Ramos (cell line): ENCODE data around the gene SLC25A24.

Source experiments
- in situ Hi-C: fragments of 300-500 bp; cut with MboI; formaldehyde crosslinking; loops from one replicate; pipeline ENCODE4 v1.14.3; 2022; ENCODE audit warnings: low sequenced_read_pairs; ENCODE audit not compliant: unreplicated experiment

The SLC25A24 gene

GRCh38 chr1:108109295-108109973 is 90.7 kb downstream of the SLC25A24 start:
- in situ Hi-C loops, result no loop called here

DNA sequence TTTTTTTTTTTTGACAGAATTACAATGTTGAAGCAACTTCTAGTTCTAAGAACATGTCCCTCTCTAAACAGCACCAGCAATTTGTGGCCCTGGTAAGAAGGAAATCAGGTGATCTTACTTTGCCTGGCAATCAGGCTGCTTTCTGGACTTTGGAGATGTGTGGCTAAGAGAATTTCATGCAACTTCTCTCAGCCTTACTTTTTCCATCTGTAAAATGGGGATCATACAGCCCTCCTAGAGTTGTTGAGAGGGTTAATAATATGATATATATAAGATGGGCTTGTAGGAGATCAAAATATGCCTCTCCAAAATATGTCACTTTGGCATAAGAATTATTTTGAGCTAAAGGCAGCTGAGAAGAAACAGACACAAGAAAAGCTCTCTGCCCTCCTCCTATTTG is 92.0 kb downstream of the SLC25A24 start:
- in situ Hi-C loops, result no loop called here

GRCh38 chr1:108107658-108108057 is 92.5 kb downstream of the SLC25A24 start:
- in situ Hi-C loops, result no loop called here

DNA sequence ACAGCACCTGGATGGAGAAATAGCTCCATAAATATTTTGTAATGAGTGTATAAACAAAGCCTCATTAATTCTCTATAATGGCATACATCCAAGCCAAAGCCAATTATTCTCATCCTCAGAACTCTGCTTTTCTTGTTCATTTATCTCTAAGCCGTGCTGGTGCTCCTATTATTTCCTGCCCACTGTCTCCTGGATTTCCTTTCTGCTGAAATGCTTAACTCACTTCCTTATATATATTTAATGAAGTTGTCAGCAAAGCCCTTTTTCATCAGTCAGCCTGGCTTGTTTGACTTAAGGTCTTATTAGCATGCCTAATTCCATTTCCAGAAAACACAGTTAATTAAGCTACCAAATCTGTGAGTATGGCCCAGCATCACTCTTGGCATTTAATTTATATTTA is 93.4 kb downstream of the SLC25A24 start:
- in situ Hi-C loops, result no loop called here

GRCh38 chr1:108100148-108100547 is 100.0 kb downstream of the SLC25A24 start:
- in situ Hi-C loops, result no loop called here

DNA sequence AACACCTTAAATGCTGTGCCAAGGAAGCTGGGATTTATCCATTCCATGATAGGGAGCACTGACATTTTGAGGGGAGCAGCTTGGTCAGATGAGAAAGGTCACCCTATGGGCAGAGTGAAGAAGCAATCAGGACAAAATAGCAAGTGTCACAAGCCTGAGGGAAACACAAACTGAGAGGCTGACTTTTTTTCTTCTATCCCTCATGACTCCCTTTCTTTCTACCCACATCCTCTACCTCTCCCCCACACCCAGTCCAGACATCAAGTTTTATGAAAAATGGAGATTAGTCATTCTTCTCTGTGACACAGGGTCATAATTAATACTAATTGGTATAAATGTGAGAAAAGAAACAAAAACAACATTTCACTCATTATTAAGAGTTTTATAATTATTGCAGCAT is 103.1 kb downstream of the SLC25A24 start:
- in situ Hi-C loops, result no loop called here

DNA sequence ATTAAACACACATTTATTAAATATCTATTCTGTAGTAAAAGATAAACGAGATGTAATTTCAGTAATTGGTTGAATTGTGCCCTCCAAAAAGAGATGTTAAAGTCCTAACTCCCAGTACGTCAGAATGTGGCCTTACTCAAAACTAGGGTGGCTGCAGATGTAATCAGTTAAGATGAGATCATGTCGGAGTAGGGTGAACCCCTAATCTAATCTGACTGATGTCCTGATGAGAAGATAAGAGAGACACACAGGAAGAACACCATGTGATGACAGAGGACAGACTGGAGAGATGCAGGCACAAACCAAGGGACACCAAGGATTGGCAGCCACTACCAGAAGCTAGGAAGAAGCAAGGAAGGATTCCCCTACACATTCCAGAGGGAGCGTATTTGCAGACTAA is 104.1 kb downstream of the SLC25A24 start:
- in situ Hi-C loops, result no loop called here

DNA sequence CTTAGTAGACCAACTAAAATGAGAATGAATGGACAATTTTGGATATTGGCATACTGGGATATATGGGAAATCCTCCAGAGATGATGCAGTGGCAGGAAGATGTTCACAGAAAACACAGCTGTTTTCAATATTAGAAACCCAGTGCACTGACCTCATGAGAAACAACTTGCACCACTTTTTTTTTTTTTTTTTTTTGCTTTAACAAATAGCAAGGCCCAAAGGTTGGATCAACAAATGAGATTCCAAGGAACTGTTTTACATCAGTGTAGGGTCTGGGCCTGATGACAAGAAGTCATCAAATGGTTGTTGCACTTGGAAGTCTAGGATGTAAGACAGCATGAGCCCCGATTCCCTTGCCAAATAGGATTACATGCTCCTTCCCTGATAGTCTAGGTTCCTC is 110.7 kb downstream of the SLC25A24 start:
- in situ Hi-C loops, result no loop called here

GRCh38 chr1:108085628-108086027 is 114.5 kb downstream of the SLC25A24 start:
- in situ Hi-C loops, result no loop called here

GRCh38 chr1:108084866-108085477 is 115.2 kb downstream of the SLC25A24 start:
- in situ Hi-C loops, result no loop called here
